Left colon (tissue), 2 donors: ENCODE measurements around the gene TINCR. TPM values are rescaled to one million over a fixed set of nuclear protein-coding genes. Genes with fewer than 3 reads are reported as not detected.
A peak's percentile ranks its signal among the peaks of the same experiment; 100 is the strongest.

Source experiments
- ATAC-seq: fragments of 200-7000 bp; cut with Tn5 transposase; one replicate; pipeline ENCODE4 v1.9.1; 2020; ENCODE audit warnings: mild to moderate bottlenecking, moderate library complexity
- DNase-seq, 2 donors: peaks; one replicate each; pipeline ENCODE4 v3.0.0-alpha.2; 2020
- intact Hi-C, 2 donors: fragments of 100-400 bp; cut with DNase I in 1 of 2; cut with micrococcal nuclease in 1 of 2; formaldehyde crosslinking; loops; one replicate each; pipeline versions ENCODE4 v1.11.2 to v1.14.0; 2022; cut with DNase I, micrococcal nuclease
- total RNA-seq, 2 donors: library from RNA; stranded (reverse); fragmentation: NEBNext Ultra II Directional; extraction: Animal tissue kit (Norgen Biotek cat#: 25700); gene quantifications; one replicate each; pipeline ENCODE4 v1.2.1, GENCODE V29; 2021
- donor health status: DM: no; HTN: no; CAD: no.
- donor health status: DM: yes; HTN: yes; CAD: no.

The TINCR gene
- total RNA-seq, 2 donors from 2014 or later = 7.2 to 7.5 TPM

DNA sequence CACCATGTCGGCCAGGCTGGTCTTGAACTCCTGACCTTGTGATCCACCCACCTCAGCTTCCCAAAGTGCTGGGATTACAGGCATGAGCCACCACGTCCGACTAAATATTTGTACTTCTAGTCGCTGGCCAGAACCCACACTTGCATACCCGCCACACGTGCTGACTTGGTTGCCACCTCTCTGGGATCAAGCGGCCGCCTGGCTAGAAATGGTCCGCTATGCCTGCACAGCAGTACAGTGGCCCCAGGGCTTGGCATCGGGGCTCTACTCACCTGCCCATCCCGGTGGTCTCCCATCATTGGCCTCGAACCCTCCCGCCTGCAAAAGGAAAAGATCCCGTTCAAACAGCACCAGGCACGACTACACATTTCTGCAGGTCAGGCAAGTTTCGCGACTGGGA lies 23.7 kb upstream of the TINCR start:
- ATAC-seq (no peak), DNase-seq (no peak)
- intact Hi-C loops = no loop called here

DNA sequence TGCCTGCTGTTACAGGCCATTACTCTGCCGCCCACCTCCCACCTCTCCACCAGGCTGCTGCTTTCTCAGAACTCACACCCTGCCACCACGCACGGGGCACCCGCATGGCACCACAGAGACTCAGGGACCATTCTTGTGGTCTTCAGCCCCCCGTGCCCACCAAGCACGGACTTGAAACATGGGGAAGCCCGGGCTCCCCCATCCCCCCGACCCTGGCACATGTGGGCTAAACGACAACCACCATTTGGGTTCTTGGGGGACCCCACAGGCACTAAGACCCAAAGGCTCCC lies 23.1 kb upstream of the TINCR start:
- intact Hi-C loops = no loop called here
- ATAC-seq (no peak), DNase-seq (no peak)

DNA sequence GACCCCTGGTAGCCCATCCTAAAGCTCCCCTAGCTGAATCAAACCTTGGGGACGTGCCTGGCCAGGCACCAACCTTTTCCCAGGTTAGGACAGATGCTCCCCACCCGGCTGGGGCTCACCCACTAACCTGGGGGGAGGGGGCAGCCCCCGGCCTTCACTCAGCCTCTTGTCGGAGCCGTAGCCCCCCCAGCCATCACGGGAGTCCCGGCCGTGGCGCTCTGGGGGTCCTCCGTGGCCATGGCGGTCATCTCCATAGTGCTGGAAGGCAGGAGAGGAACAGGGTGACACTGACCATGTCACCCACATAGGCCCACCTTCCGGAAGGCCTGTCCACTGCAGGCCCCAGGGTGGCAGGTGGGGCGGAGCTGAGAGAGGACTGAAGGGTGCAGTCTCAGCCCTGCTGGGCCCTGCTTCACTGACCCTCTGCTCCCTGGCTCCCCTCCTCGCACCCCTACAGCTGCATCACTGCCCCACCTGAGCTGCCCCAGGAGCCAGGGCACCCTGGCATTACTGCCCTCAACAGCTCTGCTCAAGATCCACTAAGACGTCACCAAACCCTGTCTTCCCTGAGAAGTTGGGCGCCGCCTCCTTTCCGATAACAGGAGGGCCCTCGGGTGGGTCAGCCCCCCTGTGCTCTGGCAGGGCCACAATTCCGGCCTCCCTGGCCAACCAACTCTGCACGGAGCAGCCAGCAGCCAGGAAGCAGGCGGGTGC lies 22.6 kb upstream of the TINCR start:
- intact Hi-C loops = no loop called here
- ATAC-seq (no peak), DNase-seq (no peak)

DNA sequence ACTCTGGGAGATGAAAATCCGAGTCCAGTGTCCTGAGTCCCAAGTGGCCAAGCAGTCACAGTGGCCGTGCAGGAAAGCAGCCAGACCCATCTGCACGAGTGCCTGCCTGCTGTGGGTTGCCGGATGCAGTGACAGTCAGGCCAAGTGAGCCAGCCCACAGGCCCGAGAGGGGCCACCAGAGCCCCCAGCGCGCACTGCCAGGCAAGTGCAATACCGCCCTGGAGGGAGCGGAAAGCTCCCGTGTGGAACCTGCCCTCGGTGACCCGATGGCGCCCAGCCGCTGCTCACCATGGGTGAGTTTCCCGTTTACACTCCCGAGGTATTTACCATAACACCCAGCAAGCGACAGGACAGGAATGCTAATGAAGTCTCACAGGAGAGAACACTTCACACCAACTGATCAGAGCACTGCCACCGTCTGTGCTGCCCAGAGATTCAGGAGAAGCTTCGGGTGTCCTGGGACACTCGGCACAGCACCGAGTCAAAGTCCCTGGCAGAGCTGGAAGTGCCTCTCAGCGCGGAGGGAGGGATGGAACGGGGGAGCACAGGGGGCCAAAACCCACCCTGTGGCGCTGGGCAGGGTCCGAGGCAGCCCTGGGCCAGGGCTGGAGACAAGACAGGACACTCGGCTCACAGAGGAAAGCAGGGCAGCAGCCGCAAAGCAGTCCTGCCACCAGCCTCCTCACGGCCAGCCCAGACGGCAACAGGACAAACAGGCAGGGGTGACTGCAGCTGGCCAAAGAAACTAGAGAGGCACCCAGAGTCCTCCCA lies 21.3 kb upstream of the TINCR start:
- no peak for ATAC-seq
- intact Hi-C loops = no loop called here
- no peak for DNase-seq

DNA sequence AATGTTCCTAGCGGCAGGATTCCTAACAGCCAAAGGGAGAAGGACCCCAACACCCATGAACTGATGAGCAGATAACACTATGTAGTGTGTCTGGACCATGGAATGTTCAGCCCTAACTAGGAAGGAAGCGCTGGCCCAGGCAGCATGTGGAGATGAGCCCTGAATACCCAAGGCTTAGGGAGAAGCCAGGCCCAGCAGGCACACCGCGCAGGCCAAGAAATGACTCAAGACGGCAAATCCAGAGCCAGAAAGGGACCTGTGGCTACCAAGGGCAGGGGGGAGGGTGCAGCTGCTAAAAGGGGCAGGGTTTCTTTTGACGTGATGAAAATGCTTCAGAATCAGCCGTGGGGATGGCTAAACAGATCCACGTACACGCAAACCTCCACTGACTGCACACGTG lies 20.7 kb upstream of the TINCR start:
- no peak for DNase-seq
- no peak for ATAC-seq

DNA sequence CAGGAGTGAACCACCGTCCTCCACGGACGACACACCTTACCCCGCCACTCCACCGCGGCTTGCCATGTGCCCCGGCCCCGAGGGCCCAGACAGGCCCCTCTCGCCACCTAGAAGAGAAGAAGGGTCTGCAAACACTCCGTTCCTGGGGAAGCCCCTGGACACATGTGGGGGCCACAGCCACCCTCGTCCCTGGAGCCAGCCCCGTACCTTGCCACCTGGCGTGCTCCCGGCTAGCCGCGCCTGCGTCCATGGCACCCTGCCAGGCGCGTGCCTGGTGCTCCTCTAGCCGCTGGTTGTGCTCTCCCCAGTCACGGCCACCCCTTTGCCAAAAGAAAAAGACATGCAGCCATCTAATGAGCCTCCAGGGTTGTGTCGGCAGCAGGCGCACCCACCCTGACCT lies 19.9 kb upstream of the TINCR start:
- ATAC-seq (no peak), DNase-seq (no peak)
- intact Hi-C loops = no loop called here

More for the DNA sequence above, 20.7 kb upstream of the TINCR start:
- intact Hi-C loops = no loop called here

DNA sequence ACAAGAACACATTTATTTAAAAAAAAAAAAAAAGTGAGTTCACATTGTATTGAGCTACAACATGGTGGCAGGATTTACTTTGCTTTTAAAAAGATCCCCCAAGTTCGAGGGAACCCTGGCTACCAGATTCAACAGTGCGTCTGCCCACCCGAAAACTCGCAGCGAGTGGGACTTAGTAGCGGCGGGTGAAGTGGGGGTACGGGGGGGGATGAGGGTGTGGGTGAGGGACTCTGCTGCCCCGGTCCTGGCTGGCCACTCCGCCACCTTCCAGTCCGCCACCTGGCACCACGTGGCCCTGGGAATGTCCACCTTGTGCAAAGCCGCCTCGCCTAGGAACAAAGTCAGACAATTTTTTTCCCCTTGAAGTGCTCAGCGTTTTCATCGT lies 19.3 kb upstream of the TINCR start:
- DNase-seq (no peak), ATAC-seq (no peak)
- intact Hi-C loops = no loop called here

DNA sequence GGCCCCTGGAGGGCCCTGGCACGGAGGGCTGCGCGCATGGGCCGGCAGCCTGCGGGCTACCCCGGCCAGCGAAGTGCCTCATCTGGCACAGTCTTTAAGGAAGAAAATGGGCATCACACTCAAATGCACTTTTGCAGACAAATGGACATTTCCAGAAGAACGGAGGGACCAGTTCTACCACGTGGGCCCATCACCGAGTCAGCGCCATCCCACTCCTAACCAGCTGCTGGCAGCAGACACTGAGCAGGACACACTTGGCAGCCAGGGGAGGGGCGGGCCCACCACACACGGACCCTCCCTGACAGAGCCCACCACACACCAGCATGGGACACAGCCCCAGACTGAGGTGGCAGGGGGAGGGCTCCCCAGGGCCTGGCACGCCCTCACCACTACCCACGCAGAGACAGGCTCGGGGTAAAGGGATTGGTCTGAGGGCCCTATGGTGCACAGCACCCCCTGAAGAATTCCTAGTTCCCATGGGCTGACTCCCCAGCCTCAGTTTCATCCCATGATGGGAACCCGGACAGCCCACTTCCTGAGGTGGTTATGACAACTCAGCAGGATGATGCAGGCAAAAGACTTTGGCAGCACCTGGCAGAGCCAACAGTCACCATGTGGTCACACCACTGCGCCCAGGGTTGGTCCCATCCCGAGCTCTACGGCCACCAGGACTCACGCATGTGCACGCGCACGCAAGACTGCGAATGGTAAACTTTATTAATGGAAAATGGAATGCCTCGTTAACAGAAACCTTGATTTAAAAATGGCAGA lies 18.7 kb upstream of the TINCR start:
- intact Hi-C loops = no loop called here
- ATAC-seq (no peak), DNase-seq (no peak)

DNA sequence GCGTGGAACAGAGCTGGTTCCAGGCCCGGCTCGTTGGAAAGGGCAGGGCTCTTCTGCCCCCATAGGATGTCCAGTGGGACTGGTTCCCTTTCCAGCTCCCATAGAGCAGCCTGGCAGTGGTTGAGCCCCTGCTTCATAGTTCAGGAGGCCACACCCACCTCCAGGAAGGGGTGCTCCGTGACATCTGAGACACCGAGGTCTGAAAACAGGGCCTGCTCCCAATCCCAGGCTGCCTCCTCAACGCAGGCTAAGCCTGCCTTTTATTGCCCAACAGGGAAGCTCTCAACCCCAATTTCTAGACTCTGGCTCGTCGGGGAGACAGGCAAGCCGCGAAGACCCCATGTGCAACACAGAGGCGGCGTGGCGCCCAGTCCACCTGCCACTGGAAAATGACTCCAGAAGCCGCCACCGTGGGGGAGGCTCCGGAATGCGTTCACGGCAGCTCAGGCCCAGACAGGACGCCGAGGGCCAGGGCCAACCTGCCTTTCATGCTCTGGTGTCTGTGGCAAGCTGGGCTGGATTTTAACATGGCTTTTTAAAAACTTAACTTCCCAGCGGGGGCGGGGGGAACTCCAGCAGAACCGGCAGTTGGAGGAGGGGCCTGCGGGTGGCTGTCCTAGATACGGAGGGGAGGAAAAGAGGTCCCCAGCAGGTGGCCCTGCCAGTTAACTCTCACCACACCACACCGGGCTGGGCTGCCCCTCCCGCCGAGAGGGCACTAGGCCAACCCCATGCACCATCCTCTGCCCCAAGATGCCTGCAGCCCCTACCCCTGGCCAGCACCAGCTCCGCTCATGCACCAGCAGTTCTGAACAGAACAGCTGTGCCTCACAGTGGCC lies 17.9 kb upstream of the TINCR start:
- no peak for DNase-seq
- intact Hi-C loops = no loop called here
- ATAC-seq = peak; percentile 11

DNA sequence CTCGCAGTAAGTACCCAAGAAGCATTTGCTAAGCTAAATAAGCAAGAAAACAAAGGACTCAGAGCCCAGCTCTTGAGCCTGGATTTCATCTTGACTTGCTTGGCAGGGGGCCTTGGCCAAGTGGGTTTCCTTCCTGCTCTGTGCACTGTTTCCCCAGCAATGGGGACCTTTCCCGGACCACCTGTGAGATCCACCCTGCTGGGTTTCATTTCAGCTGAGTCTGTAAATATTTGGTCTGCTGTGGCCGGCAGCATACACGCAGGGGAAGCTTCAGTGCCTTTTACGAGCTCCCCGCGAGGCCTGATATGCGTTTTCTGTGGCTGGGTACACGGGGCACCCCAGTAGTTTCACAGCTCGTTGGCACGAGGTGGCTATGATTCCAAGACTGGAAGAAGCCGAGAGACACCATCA lies 12.4 kb upstream of the TINCR start:
- ATAC-seq = no peak
- intact Hi-C loops = no loop called here

DNA sequence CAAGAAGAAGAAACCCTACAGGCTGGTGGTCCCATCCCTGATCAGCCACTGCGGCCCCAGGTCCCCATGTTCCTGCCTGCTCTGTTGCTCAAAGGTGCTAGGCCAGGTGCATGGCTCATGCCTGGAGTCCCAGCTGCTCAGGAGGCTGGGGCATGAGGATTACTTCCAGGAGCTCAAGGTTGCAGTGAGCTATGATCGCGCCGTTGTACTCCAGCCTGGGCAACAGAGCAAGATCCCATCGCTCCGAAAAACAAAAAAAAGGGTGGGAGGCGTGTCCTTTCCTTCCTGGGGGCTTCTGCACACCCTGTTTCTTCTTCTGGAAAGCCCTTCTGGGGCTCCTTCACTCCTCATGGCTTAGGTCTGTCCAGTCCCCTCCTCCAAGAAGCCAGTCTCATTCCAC lies 11.9 kb upstream of the TINCR start:
- intact Hi-C loops = loop anchor here in 1 of 2 donors (5.0 kb wide), 1 partner anchor 532 kb away; no protein-coding TSS in a partner anchor
- no peak for DNase-seq
- no peak for ATAC-seq

More for the DNA sequence above, 12.4 kb upstream of the TINCR start:
- no peak for DNase-seq

DNA sequence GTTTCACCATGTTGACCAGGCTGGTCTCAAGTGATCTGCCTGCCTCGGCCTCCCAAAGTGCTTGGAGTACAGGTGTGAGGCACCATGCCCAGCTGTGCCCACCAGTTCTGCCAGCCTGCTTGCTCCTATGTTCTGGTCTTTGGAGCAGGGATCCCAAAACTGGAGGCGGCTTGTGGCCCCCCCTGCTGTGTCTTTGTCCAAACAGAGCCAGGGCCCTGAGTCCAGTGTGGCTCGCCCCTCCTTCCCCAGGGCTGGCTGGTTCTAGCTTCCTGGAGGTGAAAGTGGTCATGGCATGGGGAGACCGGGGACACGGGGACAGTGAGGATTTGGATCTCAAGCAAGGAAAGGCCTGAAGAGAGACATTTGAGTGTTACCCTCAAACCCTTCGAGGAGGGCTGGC lies 11.5 kb upstream of the TINCR start:
- DNase-seq (no peak), ATAC-seq (no peak)
- intact Hi-C loops = loop anchor here in 1 of 2 donors (5.0 kb wide), 1 partner anchor 532 kb away; no protein-coding TSS in a partner anchor

DNA sequence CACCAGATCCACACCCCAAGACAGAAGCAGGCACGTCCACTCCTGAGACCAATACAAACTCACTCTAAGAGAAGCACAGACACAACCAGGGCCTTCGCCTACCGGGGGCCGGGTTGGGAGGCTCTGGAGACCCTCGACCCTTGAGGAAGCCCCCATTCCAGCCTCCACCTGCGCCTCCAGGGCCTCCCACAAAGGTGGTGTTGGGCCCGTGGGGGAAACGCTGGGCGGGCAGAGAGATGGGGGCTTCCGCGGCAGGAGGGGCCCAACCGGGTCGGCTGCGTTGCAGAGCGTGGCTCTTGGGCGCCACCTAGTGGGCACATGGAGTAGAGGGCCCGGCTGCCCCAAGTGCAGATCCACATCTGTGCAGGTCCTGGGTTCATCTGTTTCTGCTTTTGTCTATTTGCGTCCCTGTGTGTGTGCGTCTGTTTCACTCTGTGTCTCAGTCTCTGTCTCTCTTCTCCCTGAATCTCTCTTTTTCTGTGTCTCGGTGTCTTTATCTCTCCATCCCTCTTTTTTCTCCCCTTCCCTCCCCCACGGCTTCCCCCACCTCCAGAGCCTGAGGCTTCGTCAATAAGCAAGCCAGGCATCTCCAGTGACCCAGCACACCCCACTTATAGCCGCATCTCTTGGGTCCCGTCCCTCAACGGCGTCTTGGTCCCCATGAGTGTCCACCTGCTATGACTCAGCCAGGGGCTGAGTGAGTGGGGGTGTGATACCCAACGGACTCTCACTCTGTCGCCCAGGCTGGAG lies 10.5 kb upstream of the TINCR start:
- peak; percentile 81 for ATAC-seq
- intact Hi-C loops = loop anchor here in 1 of 2 donors (5.0 kb wide), 1 partner anchor 531 kb away; no protein-coding TSS in a partner anchor
- peak; percentile 36 to 83 for DNase-seq

DNA sequence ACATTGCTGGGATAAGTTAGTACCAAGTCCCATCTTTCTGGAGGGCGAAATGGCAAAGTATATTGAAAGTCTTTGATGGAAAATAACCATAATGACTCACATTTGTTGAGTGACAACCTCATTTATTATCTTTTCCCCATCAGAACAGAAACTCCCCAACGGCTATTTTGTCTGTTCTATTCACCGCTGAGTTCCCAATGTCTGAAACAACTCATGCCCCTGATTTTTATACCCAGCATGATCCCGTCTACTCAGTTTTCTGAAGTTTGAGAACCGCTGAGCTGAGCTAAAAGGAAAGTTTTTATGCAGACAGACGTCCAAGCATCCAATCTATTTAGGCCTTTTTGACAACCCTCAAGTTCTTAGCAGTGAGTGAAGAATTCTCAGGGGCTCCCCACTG lies 7.8 kb upstream of the TINCR start:
- intact Hi-C loops = loop anchor here in 1 of 2 donors (5.0 kb wide), 1 partner anchor 528 kb away; no protein-coding TSS in a partner anchor
- ATAC-seq = no peak

DNA sequence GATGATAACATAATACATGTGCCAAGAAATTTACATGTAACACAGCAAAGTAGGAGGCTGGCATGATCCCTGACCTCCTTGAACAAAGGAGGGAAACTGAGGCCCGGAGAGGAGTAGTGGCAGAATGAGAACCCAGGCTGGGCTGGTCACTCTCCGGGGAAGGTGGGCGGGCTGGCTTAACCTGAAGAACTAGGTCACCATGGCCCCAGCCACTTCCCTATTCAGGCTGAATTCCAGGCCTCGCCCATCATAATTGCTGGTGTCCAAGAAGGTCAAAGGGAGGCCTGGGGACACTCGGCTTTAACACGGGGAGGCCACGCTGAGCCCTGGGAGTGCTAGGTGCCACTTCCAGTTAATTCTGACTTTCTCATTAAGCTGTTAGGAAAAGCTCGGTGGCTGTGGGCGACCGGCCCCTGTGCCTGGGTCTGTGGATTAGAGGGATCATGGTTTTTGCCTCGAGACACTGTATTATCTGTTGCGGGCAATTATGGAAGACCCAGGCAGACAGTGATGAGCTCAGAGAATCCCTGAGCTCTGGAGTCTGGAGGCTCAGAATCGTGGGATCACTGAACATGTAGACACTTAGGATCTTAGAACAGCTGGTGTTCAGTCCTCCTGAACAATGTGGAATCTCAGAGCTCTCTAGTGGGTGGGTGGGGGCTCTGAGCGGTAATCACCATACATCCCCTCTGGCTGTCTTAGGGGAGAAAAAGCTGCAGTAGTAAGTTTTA lies 5.0 kb upstream of the TINCR start:
- ATAC-seq = peak; percentile 93
- intact Hi-C loops = no loop called here
- DNase-seq = peak; percentile 69 to 73

More for the DNA sequence above, 7.8 kb upstream of the TINCR start:
- no peak for DNase-seq

DNA sequence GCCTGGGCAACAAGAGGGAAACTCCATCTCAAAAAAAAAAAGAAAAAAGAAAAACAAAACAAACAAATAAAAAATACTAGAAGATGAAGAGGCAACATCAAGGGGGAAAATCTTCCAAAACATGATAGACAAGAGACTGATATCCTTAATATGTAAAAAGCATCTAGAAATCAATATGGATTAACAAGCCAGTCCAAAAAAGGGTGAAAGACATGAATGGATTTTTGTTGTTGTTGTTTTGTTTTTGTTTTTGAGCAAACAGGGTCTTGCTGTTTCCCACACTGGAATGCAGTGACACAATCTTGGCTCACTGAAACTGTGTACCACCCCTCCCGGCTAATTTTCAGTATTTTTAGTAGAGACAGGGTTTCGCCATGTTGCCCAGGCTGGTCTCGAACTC lies 4.0 kb upstream of the TINCR start:
- DNase-seq (no peak), ATAC-seq (no peak)
- intact Hi-C loops = no loop called here

DNA sequence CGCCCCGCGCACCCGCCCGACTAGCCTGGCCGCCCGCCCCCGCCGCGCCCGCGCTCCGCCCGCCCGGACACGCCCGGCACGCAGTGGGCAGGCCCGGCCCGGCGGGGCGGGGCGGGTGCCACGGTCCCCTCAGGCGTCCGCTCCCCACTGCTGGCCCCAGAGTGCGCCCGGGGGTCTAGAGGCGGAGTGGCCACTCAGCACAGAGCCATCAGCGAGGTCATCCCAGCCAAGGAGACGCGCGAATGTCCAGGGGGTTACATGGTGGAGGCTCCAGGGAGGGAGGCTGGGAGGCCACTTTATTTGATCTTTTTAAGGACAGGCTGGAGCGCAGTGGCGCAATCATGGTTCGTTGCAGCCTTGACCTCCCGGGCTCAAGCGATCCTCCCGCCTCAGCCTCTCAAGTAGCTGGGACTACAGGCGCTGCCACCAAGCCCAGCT lies 236 bp upstream of the TINCR start:
- DNase-seq (peak in 1 of 2 donors; percentile 50), ATAC-seq (peak; percentile 74)
- intact Hi-C loops = no loop called here
